IgD-negative memory B cell (primary cell): Measurements from ENCODE around the gene GPRIN1. TPM values are rescaled to one million over a fixed set of nuclear protein-coding genes. Genes with fewer than 3 reads are reported as not detected.

Experiments
- H3K27ac Mint-ChIP-seq, 3 donors: one replicate each; pipeline ENCODE4 v1.8.0; 2020 to 2022; ENCODE audit warnings: mild to moderate bottlenecking in 3 of 3, mixed read lengths in 3 of 3, moderate library complexity in 1 of 3
- H3K27me3 Mint-ChIP-seq: one replicate; pipeline ENCODE4 v1.8.0; 2021; ENCODE audit warnings: mixed read lengths
- H3K36me3 Mint-ChIP-seq: one replicate; pipeline ENCODE4 v1.8.0; 2020; ENCODE audit warnings: mild to moderate bottlenecking, mixed read lengths
- H3K4me1 Mint-ChIP-seq, 3 donors: one replicate each; pipeline ENCODE4 v1.8.0; 2020 to 2022; ENCODE audit warnings: mixed read lengths in 3 of 3, mild to moderate bottlenecking in 1 of 3
- H3K4me3 Mint-ChIP-seq, 4 donors: one replicate each; pipeline ENCODE4 v1.8.0; 2020 to 2022; ENCODE audit warnings: mild to moderate bottlenecking in 4 of 4, mixed read lengths in 4 of 4, moderate library complexity in 3 of 4
- H3K9me3 Mint-ChIP-seq, 3 donors: one replicate each; pipeline ENCODE4 v1.8.0; 2020 to 2021; ENCODE audit warnings: mixed read lengths in 3 of 3, mild to moderate bottlenecking in 1 of 3
- polyA plus RNA-seq: library from polyadenylated mRNA; unstranded; fragments of 300-500 nt; fragmentation: Illumina TruSeq; gene quantifications from one replicate; pipeline ENCODE4 v1.2.3, GENCODE V29; 2021

Gene GPRIN1
- polyA plus RNA-seq, 1 donor from 2014 or later, result 0.35 TPM

- Mint-ChIP-seq H3K27me3 (no peaks in the 10 kb centered on the region), H3K36me3 (peaks cover 2% of the 10 kb centered on the region), H3K27ac (no peak overlapping the region), H3K4me3 (no peak overlapping the region), H3K4me1 (no peaks in the 10 kb centered on the region), H3K9me3 (peaks cover 5 to 7% (median 6%) of the 10 kb centered on the region in 3 donors)
Observed at GRCh38 chr5:176589039-176589769, 20.8 kb downstream of the GPRIN1 start.

- peak overlapping the region in 1 of 3 donors; percentile 2 for H3K27ac Mint-ChIP-seq
- H3K36me3 Mint-ChIP-seq, result peaks cover 2% of the 10 kb centered on the region
- peaks cover 2% of the 10 kb centered on the region for H3K27me3 Mint-ChIP-seq
- H3K9me3 Mint-ChIP-seq, result peaks cover 5 to 10% (median 6%) of the 10 kb centered on the region in 3 donors
- no peak overlapping the region for H3K4me3 Mint-ChIP-seq
- H3K4me1 Mint-ChIP-seq, result no peaks in the 10 kb centered on the region
Observed at GRCh38 chr5:176588297-176588696, 21.7 kb downstream of the GPRIN1 start.

GRCh38 chr5:176587398-176587797 lies 22.6 kb downstream of the GPRIN1 start:
- Mint-ChIP-seq H3K4me1 (no peaks in the 10 kb centered on the region), H3K9me3 (peaks cover 5 to 10% (median 6%) of the 10 kb centered on the region in 3 donors), H3K27ac (no peak overlapping the region), H3K27me3 (peaks cover 2% of the 10 kb centered on the region), H3K4me3 (no peak overlapping the region), H3K36me3 (no peaks in the 10 kb centered on the region)

GRCh38 chr5:176583076-176583475 lies 26.9 kb downstream of the GPRIN1 start:
- peaks cover 0 to 4% (median 4%) of the 10 kb centered on the region in 3 donors for H3K4me1 Mint-ChIP-seq
- peaks cover 2% of the 10 kb centered on the region for H3K27me3 Mint-ChIP-seq
- no peak overlapping the region for H3K4me3 Mint-ChIP-seq
- peak overlapping the region in 1 of 3 donors; percentile 31 for H3K27ac Mint-ChIP-seq
- peaks cover 5 to 10% (median 6%) of the 10 kb centered on the region in 3 donors for H3K9me3 Mint-ChIP-seq
- no peaks in the 10 kb centered on the region for H3K36me3 Mint-ChIP-seq

GRCh38 chr5:176581361-176581760 lies 28.6 kb downstream of the GPRIN1 start:
- no peak overlapping the region for H3K4me3 Mint-ChIP-seq
- H3K9me3 Mint-ChIP-seq, result peaks cover 5 to 10% (median 6%) of the 10 kb centered on the region in 3 donors
- peaks cover 2% of the 10 kb centered on the region for H3K27me3 Mint-ChIP-seq
- H3K27ac Mint-ChIP-seq, result no peak overlapping the region
- H3K36me3 Mint-ChIP-seq, result no peaks in the 10 kb centered on the region
- H3K4me1 Mint-ChIP-seq, result peaks cover 0 to 7% (median 4%) of the 10 kb centered on the region in 3 donors

- no peak overlapping the region for H3K4me3 Mint-ChIP-seq
- peaks cover 5% of the 10 kb centered on the region for H3K27me3 Mint-ChIP-seq
- no peaks in the 10 kb centered on the region for H3K36me3 Mint-ChIP-seq
- H3K4me1 Mint-ChIP-seq, result peaks cover 0 to 7% (median 4%) of the 10 kb centered on the region in 3 donors
- H3K9me3 Mint-ChIP-seq, result peaks cover 0 to 3% (median 0%) of the 10 kb centered on the region in 3 donors
- H3K27ac Mint-ChIP-seq, result no peak overlapping the region
Observed at GRCh38 chr5:176579323-176579722, 30.6 kb downstream of the GPRIN1 start.

- H3K36me3 Mint-ChIP-seq, result no peaks in the 10 kb centered on the region
- H3K9me3 Mint-ChIP-seq, result no peaks in the 10 kb centered on the region
- no peak overlapping the region for H3K4me3 Mint-ChIP-seq
- H3K4me1 Mint-ChIP-seq, result peaks cover 1 to 11% (median 4%) of the 10 kb centered on the region in 3 donors
- H3K27me3 Mint-ChIP-seq, result peaks cover 3% of the 10 kb centered on the region
- no peak overlapping the region for H3K27ac Mint-ChIP-seq
Observed at GRCh38 chr5:176578391-176578808, 31.6 kb downstream of the GPRIN1 start.

- Mint-ChIP-seq H3K4me1 (peaks cover 3 to 11% (median 4%) of the 10 kb centered on the region in 3 donors), H3K27ac (no peak overlapping the region)
Observed at GRCh38 chr5:176577312-176578176, 32.4 kb downstream of the GPRIN1 start.

GRCh38 chr5:176575488-176576422 lies 34.2 kb downstream of the GPRIN1 start:
- H3K4me3 Mint-ChIP-seq, result no peak overlapping the region
- H3K9me3 Mint-ChIP-seq, result no peaks in the 10 kb centered on the region
- H3K36me3 Mint-ChIP-seq, result no peaks in the 10 kb centered on the region
- peaks cover 3 to 11% (median 4%) of the 10 kb centered on the region in 3 donors for H3K4me1 Mint-ChIP-seq
- no peak overlapping the region for H3K27ac Mint-ChIP-seq
- peaks cover 5% of the 10 kb centered on the region for H3K27me3 Mint-ChIP-seq

More at GRCh38 chr5:176577312-176578176, 32.4 kb downstream of the GPRIN1 start:
- Mint-ChIP-seq H3K4me3 (no peak overlapping the region), H3K36me3 (no peaks in the 10 kb centered on the region), H3K27me3 (peaks cover 3% of the 10 kb centered on the region), H3K9me3 (no peaks in the 10 kb centered on the region)

GRCh38 chr5:176575066-176575465 lies 34.9 kb downstream of the GPRIN1 start:
- no peaks in the 10 kb centered on the region for H3K36me3 Mint-ChIP-seq
- no peak overlapping the region for H3K4me3 Mint-ChIP-seq
- H3K27me3 Mint-ChIP-seq, result peaks cover 5% of the 10 kb centered on the region
- no peak overlapping the region for H3K27ac Mint-ChIP-seq
- peaks cover 3 to 11% (median 4%) of the 10 kb centered on the region in 3 donors for H3K4me1 Mint-ChIP-seq
- no peaks in the 10 kb centered on the region for H3K9me3 Mint-ChIP-seq

GRCh38 chr5:176574297-176574591 lies 35.7 kb downstream of the GPRIN1 start:
- Mint-ChIP-seq H3K27ac (no peak overlapping the region), H3K9me3 (no peaks in the 10 kb centered on the region), H3K4me3 (no peak overlapping the region), H3K27me3 (peaks cover 5% of the 10 kb centered on the region), H3K4me1 (peaks cover 3 to 11% (median 4%) of the 10 kb centered on the region in 3 donors), H3K36me3 (no peaks in the 10 kb centered on the region)

- no peaks in the 10 kb centered on the region for H3K36me3 Mint-ChIP-seq
- peaks cover 5% of the 10 kb centered on the region for H3K27me3 Mint-ChIP-seq
- no peak overlapping the region for H3K4me3 Mint-ChIP-seq
- H3K27ac Mint-ChIP-seq, result no peak overlapping the region
- peaks cover 3 to 11% (median 4%) of the 10 kb centered on the region in 3 donors for H3K4me1 Mint-ChIP-seq
- H3K9me3 Mint-ChIP-seq, result no peaks in the 10 kb centered on the region
Observed at GRCh38 chr5:176573564-176574296, 36.2 kb downstream of the GPRIN1 start.

GRCh38 chr5:176570044-176570443 lies 39.9 kb downstream of the GPRIN1 start:
- peak overlapping the region in 1 of 4 donors; percentile 45 for H3K4me3 Mint-ChIP-seq
- peaks cover 9% of the 10 kb centered on the region for H3K27me3 Mint-ChIP-seq
- H3K9me3 Mint-ChIP-seq, result no peaks in the 10 kb centered on the region
- no peak overlapping the region for H3K27ac Mint-ChIP-seq
- peaks cover 0 to 4% (median 4%) of the 10 kb centered on the region in 3 donors for H3K4me1 Mint-ChIP-seq
- H3K36me3 Mint-ChIP-seq, result no peaks in the 10 kb centered on the region

- H3K27me3 Mint-ChIP-seq, result peaks cover 10% of the 10 kb centered on the region
- H3K9me3 Mint-ChIP-seq, result no peaks in the 10 kb centered on the region
- H3K36me3 Mint-ChIP-seq, result no peaks in the 10 kb centered on the region
- no peak overlapping the region for H3K4me3 Mint-ChIP-seq
- H3K27ac Mint-ChIP-seq, result no peak overlapping the region
- peaks cover 0 to 4% (median 0%) of the 10 kb centered on the region in 3 donors for H3K4me1 Mint-ChIP-seq
Observed at GRCh38 chr5:176568657-176569056, 41.3 kb downstream of the GPRIN1 start.
